ENCODE measurements around the gene ABCB8.

ABCB8 gene

GRCh38 chr7:151028131-151028947 lies at the start of gene ABCB8:
Gene ABCB8, plus strand, starts transcription at chr7:151028450. Its CDS starts 66 bp downstream, at chr7:151028516.
- peak; percentile 98 for DNase-seq

DNA sequence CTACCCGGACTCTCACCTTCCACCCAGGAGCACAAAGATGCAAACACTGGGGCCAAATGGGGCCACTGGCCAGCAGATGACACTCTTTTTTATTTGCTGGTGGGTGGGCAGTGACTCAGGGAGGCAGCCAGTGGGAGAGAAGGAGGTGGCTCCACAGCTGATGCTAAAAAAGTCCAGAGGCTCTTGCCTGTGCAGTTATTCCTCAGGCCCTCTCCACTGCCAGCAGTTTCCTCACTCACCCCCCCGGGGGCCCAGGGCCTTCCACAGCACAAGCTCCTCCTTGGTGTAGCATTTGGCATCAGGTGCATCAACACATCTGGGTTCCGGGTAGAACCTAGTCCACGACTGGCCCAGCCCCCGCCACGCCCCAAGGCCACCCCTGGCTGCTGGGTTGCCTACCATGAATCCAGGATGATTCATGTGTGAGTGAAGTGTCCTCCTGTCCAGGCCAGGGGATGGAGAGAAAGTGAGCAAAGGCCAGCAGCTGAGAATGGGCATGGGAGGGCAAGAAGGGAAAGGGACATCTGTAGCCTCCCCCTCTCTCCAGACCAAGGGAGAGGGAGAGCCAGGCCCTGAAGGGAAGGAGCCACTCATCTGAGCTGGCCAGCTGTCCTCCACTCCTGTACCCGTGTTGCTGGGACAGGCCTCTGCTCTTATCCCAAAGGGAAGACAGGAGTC lies 48.4 kb upstream of the ABCB8 start:
- DNase-seq, result no peak

DNA sequence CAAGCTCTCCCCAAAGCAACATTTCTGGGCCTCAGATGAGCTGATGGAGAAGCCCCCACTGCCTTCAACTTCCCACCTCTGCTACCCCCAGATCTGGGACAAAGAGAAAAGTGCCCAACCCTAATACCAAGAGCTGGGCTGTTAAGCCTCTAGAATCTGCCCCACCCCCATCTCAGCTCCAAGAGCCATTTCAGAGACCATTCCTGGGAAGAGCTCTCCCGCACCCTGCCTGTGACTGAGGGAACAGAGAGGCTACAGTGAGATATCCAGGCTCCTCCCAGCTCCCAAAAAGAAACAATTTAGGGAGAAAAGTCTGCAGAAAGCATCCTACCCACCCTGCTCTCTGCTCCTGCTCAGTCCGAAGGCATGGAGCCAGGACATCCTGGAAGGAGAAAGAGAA lies 47.6 kb upstream of the ABCB8 start:
- no peak for DNase-seq

DNA sequence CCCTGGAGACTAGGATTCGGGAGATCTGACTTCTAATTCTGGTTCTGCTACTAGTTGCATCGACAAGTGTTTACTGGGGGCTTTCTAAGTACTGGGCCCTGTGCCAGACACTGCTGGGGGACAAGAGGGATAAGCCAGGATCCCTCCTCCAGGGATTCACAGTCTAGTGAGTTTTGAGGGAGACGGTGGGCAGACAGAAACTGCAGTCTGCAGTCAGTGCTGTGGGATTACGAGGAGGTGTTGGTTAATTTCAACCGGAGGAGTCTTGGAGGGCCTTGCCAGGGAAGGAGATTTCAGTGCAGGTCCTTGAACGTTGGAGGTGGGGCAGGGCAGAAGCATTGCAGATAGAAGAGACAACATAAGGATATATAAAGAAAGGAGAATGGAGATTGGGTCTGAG lies 46.6 kb upstream of the ABCB8 start:
- DNase-seq, result no peak

GRCh38 chr7:150982351-150982750 lies 45.9 kb upstream of the ABCB8 start:
- DNase-seq, result no peak

DNA sequence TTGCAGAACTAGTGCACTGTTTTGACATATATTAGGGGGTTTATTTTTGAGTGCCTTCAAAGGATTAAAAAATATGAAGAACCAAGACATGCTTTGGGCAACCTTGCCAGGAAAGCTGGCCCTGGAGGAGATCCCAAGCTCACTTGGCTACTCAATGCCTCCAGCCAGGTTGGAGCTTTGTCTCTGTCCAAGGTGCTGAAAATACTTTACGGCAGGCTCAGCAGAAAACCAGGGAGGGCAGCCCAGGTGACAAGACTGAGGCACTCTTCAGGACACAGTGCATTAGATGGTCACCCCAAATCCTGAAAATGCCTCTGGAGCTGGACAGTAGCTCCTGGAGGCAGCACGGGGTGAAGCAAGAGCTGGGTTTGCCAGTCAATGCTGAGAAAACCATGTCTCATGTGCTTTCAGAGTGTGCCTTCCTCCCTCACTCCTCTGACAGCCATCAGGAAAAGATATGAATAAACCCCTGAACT lies 44.3 kb upstream of the ABCB8 start:
- no peak for DNase-seq

DNA sequence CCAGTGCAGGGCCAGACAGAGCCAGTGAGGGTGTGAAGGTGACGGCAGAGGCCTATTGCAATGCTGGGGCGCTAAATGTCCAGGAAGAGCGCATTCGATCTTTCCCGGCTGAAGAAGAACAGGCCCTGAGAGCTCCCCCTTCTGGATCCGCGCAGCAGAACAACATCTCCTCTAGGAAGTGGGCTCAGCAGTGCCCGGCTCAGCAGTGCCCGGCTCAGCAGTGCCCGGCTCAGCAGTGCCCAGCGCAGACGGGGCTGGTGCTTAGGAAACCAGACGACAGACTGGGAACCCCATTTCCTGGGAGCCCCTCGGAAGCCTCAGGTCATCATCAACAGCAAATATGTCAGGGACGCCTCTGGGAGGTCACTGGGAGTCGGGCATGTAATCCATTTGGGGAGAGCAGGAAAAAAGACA lies 42.1 kb upstream of the ABCB8 start:
- DNase-seq, result peak; percentile 32

GRCh38 chr7:150986556-150986955 lies 41.7 kb upstream of the ABCB8 start:
- DNase-seq, result no peak

DNA sequence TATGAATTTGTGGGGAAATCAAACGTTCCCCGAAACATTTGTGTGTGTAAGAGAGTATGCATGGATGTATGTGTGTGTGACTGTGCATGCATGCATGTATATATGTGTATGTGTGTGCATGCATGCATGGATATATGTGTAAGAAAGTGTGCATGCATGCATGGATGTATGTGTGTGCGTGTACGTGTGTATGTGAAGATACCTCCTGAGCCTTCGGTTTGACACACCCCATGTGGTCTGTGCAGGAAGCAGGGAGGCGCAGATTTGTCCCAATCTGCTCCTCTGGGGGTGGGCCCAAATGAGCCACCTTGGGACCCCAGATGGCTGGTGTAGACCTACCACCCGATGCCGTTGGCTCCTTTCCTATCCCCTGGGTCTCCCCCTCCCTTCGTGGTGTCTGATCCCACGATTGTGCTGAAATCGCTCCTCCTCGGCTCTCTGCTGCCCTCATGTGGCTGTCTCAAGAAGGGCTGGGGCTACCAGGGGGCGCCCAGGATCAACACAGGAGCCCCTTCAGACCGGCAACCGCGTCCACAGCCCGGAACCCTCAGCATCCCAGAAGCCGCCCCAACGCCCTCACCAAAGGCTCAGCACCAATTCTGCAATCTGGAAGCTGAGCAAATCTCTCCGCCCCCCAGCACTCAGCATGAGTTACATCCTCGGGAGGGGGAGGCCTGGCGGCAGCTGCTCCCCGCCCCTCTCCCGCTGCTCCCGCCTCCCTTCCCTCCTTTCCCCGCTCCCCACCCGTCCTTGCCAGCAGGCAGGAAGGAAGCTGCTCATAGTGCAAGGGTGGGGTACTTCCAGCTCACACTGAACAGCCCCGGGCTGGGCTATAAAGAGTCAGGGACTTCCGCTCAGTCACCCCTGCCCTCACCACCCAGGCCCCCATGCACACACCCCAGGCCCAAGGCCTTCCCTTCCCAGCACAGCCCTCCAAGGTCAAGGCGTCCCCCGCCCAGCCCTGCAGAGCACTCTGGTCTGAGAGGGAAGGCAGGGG lies 39.7 kb upstream of the ABCB8 start:
- DNase-seq, result peak; percentile 36

DNA sequence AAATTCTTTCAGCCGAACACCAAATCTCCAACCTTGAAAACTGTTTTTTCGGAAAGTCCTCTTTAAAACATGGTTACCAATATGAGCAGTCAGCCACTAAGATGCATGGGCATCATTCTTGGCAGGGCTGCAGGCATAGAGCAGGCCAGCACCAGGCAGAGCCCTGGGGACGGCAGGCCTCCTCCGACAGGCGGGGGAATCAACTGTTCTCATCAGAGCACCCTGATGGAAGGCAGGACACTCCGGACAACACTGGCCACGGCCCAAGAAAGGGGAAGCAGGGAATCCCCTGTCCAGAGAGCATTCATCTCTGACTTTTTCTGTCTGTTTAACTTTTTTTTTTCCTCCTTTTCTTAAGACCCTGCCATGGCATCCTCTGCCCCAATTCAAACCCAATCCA lies 38.8 kb upstream of the ABCB8 start:
- no peak for DNase-seq

DNA sequence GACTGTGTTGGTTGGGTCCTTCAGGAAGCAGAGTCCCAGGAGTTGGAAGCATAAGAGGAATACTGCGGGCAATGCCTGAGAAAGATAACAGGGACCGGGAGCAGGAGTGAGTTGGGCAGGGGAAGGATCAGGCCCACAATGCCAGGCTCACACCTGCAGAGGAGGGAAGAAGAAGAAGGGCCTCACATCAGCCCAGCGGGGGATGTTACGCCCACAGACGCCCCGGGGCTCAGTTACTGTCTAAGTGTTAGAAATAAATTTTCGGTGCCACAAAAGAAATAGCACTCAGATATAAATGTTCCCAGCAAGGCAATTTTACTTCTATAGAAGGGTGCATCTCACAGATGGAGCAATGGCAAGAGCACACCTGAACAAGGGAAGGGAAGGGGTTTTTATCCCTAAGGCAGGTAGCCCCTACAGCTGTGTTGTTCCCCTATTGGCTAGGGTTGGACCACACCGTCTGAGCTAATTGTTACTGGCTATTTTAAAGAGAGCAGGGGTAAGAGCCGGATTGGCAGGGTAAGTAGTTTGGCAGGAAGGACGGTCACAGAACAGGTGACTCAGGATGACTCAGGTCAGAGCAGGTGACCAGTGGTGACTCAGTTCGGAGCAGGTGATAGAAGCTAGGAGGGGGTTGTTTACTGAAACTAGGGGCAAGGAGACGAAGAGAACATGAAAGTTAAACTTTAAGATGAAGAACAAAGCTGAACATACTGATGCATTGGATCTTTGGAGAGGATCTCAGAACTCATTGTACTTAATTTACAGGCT lies 37.6 kb upstream of the ABCB8 start, which contains the start of gene NOS3:
Gene NOS3 (plus strand): TSS at position 602 of the 771 bp plus-strand sequence. CDS start 2,787 bp downstream, outside the sequence.
- DNase-seq, result no peak

GRCh38 chr7:150992051-150992640 lies 36.1 kb upstream of the ABCB8 start:
- DNase-seq, result no peak

- no peak for DNase-seq
Measured at GRCh38 chr7:150992833-150993302, 35.4 kb upstream of the ABCB8 start.

DNA sequence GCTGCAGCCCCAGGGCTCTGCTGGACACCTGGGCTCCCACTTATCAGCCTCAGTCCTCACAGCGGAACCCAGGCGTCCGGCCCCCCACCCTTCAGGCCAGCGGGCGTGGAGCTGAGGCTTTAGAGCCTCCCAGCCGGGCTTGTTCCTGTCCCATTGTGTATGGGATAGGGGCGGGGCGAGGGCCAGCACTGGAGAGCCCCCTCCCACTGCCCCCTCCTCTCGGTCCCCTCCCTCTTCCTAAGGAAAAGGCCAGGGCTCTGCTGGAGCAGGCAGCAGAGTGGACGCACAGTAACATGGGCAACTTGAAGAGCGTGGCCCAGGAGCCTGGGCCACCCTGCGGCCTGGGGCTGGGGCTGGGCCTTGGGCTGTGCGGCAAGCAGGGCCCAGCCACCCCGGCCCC lies 34.7 kb upstream of the ABCB8 start:
- no peak for DNase-seq

DNA sequence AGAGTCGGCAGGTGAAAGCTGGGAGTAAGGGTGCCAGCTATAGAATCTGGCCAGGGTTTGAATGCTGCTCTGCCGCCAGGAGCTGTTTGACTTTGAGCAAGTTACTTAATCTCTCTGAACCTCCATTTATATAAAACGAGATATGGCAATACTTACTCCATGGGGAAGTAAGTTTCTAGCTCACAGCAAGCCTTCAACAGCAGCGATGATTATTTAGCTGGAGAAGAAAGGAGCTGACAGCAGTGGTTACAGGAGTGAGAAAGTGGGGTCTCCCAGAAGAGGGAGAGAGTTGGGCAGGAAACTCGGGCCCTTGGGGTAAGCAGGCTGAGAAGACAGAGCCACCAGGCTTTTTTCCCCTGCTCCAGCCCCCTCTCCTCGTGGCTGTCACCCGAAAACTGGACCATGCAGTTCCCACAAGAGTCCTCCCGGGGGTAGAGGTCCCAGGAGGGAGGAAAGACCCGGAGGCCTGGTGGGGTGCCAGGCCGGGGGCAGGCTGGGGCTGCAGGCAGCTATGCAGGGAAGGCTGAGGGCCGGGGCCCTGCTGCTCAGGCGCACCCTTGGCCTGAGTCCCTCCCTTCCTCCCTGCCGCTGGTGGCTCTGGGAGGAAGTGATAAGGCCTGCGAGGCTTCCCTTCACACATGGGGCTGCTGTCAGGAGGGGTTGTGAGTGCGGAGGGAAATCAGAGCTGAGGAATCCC lies 34.0 kb upstream of the ABCB8 start:
- DNase-seq, result no peak

DNA sequence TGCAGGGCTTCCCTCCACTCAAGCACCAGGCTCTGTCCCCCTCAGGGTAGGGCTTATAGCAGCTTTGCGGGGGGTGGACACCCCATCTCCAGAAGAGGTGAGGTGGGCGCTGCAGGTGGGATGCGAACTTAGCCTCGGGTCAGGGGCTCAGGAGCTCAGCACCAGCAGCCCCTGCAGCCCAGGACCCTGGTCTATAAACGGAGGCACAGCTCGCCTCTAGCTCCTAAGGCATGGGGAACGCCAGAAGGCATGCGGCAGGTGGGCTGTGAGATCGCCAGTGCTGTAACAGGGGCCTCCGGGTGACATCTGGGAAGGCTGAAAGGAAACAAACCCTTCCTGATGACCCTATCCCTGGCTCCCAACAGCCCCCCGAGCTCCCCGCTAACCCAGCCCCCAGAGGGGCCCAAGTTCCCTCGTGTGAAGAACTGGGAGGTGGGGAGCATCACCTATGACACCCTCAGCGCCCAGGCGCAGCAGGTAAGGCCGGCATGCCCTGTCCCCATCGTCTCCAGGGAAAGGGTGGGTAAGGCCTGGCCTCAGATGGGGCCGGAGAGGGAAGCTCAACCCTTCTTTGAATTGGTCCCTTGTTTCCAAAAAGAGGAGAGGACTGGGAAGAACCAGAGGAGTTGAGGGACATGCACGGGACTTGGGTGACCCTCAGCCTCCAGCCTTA lies 33.3 kb upstream of the ABCB8 start:
- DNase-seq, result no peak

- no peak for DNase-seq
Measured at GRCh38 chr7:150996376-150997074, 31.7 kb upstream of the ABCB8 start.

DNA sequence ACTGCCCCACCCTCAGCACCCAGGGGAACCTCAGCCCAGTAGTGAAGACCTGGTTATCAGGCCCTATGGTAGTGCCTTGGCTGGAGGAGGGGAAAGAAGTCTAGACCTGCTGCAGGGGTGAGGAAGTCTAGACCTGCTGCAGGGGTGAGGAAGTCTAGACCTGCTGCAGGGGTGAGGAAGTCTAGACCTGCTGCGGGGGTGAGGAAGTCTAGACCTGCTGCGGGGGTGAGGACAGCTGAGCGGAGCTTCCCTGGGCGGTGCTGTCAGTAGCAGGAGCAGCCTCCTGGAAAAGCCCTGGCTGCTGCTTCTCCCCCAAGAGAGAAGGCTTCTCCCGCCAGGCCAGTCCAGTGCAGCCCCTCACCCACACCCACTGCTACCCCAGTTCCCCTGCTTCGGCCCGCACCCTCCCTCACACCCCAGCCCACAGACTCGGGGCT lies 31.2 kb upstream of the ABCB8 start:
- no peak for DNase-seq

DNA sequence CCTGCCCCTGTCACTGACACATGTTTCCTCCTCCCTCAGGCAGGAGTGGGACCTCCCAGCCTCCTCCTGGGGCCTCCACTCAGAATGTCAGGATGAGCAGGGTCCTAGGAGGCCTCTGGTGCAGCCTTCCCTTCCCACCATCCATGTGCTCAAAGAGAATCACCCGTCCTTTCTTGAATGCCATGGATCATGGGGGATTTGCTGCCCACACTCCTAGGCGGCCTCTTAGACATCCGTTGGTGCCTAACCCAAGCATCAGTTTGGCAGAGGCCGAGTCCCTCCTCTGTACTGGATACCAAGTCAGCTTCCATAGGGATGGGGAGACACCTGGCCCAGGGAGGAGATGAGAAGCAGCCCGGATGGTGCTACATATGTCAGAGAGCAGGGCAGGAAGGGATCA lies 30.4 kb upstream of the ABCB8 start:
- DNase-seq, result no peak

GRCh38 chr7:150998341-150998740 lies 29.9 kb upstream of the ABCB8 start:
- DNase-seq, result no peak

Data from NCI-H187 treated with DMSO at 0.1 percent for 48 hours (cell line).